ENCODE results near the gene NTSR2.

Gene NTSR2

DNA sequence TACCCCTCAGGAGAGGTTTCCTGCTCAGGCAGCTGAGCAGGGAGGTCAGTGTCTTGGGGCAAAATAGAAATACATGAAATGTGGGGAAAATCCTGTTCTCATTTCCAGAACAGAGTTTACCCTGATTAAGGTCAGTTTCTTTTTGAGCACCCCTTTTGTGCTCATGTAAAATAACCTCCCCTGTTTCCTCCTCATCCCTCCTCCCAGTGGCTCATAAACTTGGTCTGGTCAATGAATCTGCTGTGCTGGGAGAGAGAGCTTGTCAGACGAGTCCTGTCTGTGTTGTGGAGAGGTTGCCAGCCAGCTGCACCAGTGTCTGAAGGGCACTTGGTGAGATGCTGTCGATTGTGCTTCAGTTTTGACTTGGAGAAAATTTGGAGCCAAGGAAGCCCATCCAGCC, 48.6 kb downstream of the NTSR2 start:
- no peak for DNase-seq

DNA sequence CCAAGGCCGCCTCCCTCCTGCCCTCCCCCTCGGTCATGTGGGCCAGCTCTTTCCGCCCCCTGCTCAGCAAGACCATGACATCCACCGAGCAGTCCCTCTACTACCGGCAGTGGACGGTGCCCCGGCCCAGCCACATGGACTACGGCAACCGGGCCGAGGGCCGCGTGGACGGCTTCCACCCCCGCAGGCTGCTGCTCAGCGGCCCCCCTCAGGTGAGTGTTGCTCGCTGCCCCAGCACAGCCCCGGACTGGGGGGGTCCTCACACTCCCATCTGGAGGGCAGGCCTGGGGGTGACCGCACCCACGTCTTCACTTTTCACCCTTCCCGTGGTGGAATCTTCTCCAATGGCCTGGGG, 51.3 kb downstream of the NTSR2 start:
- DNase-seq = no peak

DNA sequence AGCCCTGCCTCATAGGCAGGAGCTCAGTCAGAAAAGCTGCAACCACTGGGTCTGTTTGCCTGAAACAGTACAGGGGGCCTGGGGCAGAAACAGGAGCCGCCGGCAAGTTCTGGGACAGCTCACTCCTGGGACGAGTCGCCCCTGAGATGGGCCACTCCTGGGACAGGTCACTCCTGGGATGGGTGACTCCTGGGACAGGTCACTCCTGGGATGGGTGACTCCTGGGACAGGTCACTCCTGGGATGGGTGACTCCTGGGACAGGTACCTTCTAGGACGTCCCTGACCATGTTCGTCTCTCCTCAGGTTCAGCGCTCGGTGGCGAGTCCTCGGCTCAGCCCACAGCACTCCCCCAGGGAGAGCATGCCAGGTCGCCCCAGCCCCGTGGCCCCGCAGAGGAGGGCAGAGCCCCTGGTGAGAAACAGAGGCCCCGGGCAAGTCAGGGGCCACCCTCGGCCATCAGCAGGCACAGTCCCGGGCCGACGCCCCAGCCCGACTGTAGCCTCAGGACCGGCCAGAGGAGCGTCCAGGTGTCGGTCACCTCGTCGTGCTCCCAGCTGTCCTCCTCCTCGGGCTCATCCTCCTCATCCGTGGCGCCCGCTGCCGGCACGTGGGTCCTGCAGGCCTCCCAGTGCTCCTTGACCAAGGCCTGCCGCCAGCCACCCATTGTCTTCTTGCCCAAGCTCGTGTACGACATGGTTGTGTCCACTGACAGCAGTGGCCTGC, 51.8 kb downstream of the NTSR2 start:
- no peak for DNase-seq

DNA sequence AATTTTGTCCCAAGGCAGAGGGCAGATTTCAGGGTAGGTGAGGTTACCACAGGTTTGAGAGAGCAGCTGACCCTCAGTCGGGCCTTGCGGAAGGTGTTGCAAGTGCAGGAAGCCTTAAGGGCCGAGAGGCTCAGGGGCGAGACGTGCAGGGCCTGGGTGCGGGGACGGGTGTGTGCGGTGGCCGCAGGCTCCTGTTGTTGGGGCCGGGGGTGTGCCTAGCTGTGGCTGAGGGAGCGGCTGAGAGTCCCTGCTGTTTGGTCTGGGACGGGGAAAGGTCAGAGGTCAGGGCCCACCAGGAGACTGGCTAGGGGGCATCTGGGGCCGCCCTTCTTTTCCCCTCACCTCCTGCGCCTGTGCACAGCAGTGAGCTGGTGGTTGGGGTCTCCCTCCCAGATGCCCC, 52.5 kb downstream of the NTSR2 start:
- DNase-seq = no peak

DNA sequence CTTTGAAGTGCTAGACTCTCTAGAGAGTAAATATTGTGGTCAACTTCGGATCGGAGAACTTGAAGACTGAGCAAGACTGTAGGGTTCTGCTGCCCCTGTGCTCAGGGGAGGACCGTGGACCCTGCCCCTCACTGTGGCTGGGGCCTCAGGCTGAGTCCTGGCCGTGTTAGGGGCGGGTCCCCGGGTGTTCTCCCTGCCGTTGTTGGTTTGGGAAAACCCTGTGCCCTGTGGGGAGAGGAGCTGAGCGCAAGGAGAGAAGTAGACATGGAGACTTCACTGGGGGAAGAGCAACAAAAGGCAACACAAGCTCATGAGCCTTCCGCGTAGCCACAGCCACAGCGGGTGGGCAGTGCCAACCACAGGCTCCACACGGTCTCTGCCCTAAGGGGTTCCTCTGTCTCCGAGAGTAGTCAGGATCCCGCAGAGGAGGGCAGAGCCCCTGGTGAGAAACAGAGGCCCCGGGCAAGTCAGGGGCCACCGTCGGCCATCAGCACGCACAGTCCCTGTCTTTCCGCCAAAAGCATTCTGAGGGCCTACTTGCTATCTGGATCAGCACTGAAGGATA, 53.1 kb downstream of the NTSR2 start:
- DNase-seq = no peak

DNA sequence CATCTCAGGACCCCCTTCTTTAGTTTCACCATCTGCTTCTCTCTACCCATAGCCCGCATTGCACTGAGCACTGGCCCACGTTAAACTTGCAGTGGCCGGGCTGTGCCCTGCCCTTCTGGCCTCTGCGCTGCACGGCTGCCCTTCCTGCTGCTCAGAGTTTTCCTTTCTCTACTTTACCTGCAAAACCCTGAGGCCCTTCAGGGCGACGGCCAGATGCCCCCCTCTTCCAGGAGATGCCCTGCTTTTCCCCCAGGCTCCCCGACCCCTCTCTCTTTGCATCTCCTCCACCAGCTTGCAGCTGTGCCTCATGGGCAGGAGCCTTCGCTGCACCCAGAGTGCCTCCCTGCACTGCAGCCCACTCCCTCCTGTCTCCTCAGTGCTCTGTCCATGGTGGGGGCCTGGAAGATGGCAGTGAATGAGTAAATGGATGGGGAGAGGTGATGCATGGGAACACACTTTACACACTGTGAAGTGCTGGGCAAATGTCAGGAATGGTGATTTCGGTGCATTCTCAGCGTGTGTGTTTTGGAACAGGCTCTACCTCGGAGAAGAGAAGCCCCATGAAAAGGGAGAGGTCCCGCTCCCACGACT, 53.8 kb downstream of the NTSR2 start:
- no peak for DNase-seq

DNA sequence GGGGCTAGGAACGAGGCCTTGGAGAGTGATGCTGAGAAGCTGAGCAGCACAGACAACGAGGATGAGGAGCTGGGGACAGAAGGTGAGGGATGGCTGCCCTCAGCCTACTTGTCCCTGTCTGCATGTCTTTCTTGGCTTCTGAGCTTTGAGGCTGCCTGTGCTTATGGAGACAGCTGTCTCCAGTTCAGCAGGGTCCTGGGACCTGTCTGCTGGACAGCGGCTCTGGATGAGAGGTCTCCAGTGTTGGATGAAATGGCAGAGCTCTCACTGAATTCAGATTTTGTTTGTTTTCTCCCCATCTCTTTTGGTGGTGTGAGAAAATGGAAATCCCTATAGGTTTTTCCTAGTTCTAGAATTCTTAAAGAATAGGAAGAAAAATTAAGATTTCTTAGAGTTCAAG, 54.8 kb downstream of the NTSR2 start:
- no peak for DNase-seq

DNA sequence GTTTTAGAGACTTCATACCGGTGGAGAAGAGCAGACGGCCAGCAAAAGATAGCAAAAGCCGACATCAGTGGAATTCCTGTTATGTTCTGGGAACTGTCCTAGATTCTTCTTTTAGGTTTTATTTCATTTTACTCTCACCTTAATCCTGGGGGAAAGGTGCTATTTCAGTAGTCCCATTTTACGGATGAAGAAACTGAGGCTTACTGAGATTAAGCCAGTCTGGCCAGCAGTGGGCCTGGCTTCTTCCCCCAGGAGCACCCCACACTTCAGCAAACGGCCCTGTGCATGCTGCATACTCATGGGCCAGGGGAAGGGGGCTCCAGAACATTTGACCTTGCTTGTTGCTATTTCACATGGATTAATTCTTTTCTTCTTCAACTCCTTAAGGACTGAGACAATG, 56.7 kb downstream of the NTSR2 start:
- DNase-seq = no peak

DNA sequence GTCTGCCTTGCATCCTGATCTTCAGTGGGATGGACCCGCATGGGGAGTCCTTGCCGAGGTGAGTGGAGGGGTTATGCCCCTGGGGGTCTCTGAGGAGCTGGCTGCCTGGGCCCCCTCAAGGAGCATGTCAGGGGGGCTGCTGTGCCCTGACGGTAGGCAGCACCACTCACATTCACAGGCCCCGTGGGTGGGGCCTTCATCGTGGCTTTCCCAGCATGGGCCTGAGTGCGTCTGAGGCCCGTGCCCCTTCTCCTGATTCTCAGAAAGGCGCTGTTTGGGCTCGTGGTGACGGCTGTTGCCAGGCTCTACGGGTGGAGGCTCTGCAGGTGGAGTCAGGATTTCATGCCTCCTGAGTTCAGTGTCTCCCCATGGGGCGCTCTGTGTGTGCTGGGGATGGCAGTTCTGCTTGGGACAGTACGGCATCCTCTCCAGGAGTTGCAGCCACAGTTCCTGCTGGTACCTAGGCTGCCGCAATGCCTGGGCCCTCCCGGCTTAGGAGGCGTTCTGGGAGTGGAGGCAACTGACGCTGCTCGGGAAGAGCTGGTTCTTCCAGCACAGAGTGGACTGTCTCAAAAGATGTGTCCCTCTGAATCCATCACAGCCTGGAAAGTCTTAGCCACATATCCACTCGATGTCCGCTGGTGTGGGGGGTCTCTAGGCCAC, 57.3 kb downstream of the NTSR2 start:
- no peak for DNase-seq

DNA sequence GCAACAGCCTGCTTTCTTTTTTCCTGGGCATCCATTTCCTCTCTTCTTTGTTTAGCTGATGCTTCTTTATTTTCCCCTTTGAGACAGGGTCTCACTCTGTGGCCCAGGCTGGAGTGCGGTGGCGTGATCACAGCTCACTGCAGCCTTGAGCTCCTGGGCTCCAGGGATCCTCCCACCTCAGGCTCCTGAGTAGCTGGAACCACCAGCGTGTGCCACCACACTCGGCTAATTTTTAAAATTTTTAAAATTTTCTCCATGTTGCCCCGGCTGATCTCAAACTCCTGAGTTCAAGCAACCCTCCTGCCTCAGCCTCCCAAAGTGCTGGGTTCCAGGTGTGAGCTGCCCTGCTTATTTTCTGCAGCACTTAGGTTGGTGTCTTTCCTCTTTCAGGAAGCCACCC, 58.7 kb downstream of the NTSR2 start:
- DNase-seq = no peak

DNA sequence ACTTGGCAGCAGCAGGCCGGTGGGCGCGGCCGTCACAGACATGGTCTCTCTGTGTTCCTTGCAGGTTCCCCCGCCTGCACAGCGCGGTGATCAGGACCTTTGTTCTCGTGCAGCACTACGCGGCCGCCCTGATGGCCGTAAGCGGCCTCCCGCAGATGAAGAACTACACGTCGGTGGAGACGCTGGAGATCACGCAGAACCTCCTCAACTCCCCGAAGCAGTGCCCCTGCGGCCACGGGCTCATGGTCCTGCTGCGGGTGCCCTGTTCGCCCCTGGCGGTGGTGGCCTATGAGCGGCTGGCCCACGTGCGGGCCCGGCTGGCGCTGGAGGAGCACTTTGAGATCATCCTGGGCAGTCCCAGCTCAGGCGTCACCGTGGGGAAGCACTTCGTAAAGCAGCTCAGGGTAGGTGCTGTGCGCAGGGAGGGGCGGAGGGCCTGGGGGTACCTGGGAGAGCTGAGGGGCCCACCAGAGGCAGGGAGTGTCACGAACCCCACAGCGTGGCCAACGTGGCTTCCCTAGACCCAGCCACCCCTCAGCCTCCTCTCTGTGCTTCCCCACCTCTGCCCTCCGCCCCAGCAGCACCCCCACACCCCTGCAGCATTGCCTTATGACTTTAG, 59.3 kb downstream of the NTSR2 start:
- DNase-seq = no peak

All from stimulated activated CD4-positive, alpha-beta T cell treated with anti-CD3 and anti-CD28 coated beads, Interleukin-2, amount 100 ng/mL, for 24 hours (primary cell).